Neural cell (in vitro differentiated cells): ENCODE results near the gene WDFY3. TPM values are rescaled to one million over a fixed set of nuclear protein-coding genes. Genes with fewer than 3 reads are reported as not detected.
A peak's percentile ranks its signal among the peaks of the same experiment; 100 is the strongest.

Source experiments
- H2AFZ ChIP-seq: fragments of 200-600, 300-800 bp; sonication (generic), shearing (Covaris generic); 2 replicates; pipeline ENCODE4 v1.6.0; 2014; ENCODE audit warnings: low read depth, mild to moderate bottlenecking, antibody characterized with exemption, low read length, moderate library complexity
- H3F3A ChIP-seq: fragments of 200-600 bp; shearing (Covaris generic); 2 replicates; pipeline ENCODE4 v1.6.1; 2016; ENCODE audit warnings: mild to moderate bottlenecking, moderate library complexity, mixed read lengths, antibody characterized with exemption, low read length; ENCODE audit not compliant: insufficient read depth, poor library complexity, severe bottlenecking
- H3K27ac ChIP-seq: fragments of 200-600, 300-800 bp; sonication (generic), shearing (Covaris generic); 2 replicates; pipeline ENCODE4 v1.5.1; 2014; ENCODE audit warnings: mild to moderate bottlenecking, low read length, moderate library complexity
- H3K27me3 ChIP-seq: fragments of 300-800, 200-600 bp; sonication (generic), shearing (Covaris generic); 2 replicates; pipeline ENCODE4 v1.6.0; 2014; ENCODE audit warnings: mild to moderate bottlenecking, low read depth, low read length, moderate library complexity; ENCODE audit not compliant: insufficient read depth
- H3K36me3 ChIP-seq: fragments of 300-800, 200-600 bp; sonication (generic), shearing (Covaris generic); 2 replicates; pipeline ENCODE4 v1.5.1; 2014; ENCODE audit warnings: mild to moderate bottlenecking, antibody characterized with exemption, low read length, moderate library complexity; ENCODE audit not compliant: insufficient read depth
- H3K4me2 ChIP-seq: fragments of 300-800, 200-600 bp; sonication (generic), shearing (Covaris generic); 2 replicates; pipeline ENCODE4 v1.6.0; 2014; ENCODE audit warnings: mild to moderate bottlenecking, low read length
- H3K4me3 ChIP-seq: fragments of 300-800, 200-600 bp; sonication (generic), shearing (Covaris generic); 2 replicates; pipeline ENCODE4 v1.5.1; 2014; ENCODE audit warnings: mild to moderate bottlenecking, low read length, moderate library complexity
- H3K79me2 ChIP-seq: fragments of 200-600 bp; shearing (Covaris generic); replicated peaks from 2 replicates; pipeline ENCODE4 v1.6.0; 2014; ENCODE audit warnings: mild to moderate bottlenecking, low read length, moderate library complexity; ENCODE audit not compliant: insufficient read depth
- H3K9ac ChIP-seq: fragments of 300-800, 200-600 bp; sonication (generic), shearing (Covaris generic); 2 replicates; pipeline ENCODE4 v1.6.1; 2016; ENCODE audit warnings: mild to moderate bottlenecking, low read length, mixed read lengths
- H3K9me2 ChIP-seq: fragments of 200-600 bp; shearing (Covaris generic); 2 replicates; pipeline ENCODE4 v1.6.1; 2016; ENCODE audit warnings: mild to moderate bottlenecking, low read length, mixed read lengths; ENCODE audit not compliant: insufficient read depth
- H3K9me3 ChIP-seq: fragments of 200-600, 300-800 bp; sonication (generic), shearing (Covaris generic); 2 replicates; pipeline ENCODE4 v1.6.1; 2016; ENCODE audit warnings: mild to moderate bottlenecking, mixed run types, low read length, moderate library complexity, mixed read lengths
- H4K20me1 ChIP-seq: fragments of 200-600 bp; shearing (Covaris generic); 2 replicates; pipeline ENCODE4 v1.6.1; 2016; ENCODE audit warnings: mild to moderate bottlenecking, mixed run types; ENCODE audit not compliant: insufficient read depth
- CTCF ChIP-seq: fragments of 450-650 bp; IDR thresholded peaks from 2 replicates; pipeline ENCODE4 v1.5.1; 2014; ENCODE audit warnings: antibody characterized with exemption, mild to moderate bottlenecking, moderate library complexity; ENCODE audit not compliant: poor library complexity, severe bottlenecking
- EP300 ChIP-seq: fragments of 450-650 bp; conservative IDR thresholded peaks from 2 replicates; pipeline ENCODE4 v1.6.1; 2014; ENCODE audit warnings: antibody characterized with exemption, mild to moderate bottlenecking, moderate library complexity; ENCODE audit not compliant: poor library complexity, severe bottlenecking
- EZH2 ChIP-seq: fragments of 200-600, 300-800 bp; shearing (Covaris generic), sonication (generic); IDR thresholded peaks from 2 replicates; pipeline ENCODE4 v1.6.1; 2014; ENCODE audit warnings: antibody characterized with exemption, low read length, borderline replicate concordance, mild to moderate bottlenecking; ENCODE audit not compliant: insufficient read depth, poor library complexity, severe bottlenecking
- MXI1 ChIP-seq: fragments of 450-650 bp; conservative IDR thresholded peaks from 2 replicates; pipeline ENCODE4 v1.6.1; 2014; ENCODE audit warnings: antibody characterized with exemption, mild to moderate bottlenecking; ENCODE audit not compliant: poor library complexity, severe bottlenecking
- POLR2AphosphoS5 ChIP-seq: IDR thresholded peaks from 2 replicates; pipeline ENCODE4 v1.6.1; 2012
- RAD21 ChIP-seq: fragments of 450-650 bp; conservative IDR thresholded peaks from 2 replicates; pipeline ENCODE4 v1.6.1; 2014; ENCODE audit warnings: antibody characterized with exemption, mild to moderate bottlenecking, moderate library complexity
- SMC3 ChIP-seq: fragments of 450-650 bp; conservative IDR thresholded peaks from 2 replicates; pipeline ENCODE4 v1.6.1; 2014; ENCODE audit warnings: antibody characterized with exemption, mild to moderate bottlenecking, moderate library complexity; ENCODE audit not compliant: poor library complexity
- TAF1 ChIP-seq: IDR thresholded peaks from 2 replicates; pipeline ENCODE4 v1.6.1; 2012; ENCODE audit warnings: low read depth
- polyA plus RNA-seq: library from polyadenylated mRNA; depleted of rRNA; stranded (reverse); fragments of >200 nt; gene quantifications from 2 replicates; pipeline ENCODE4 v1.2.3, GENCODE V29; 2014
- TF ChIP-seq, protein P1 (sequence below): IDR thresholded peaks from 2 replicates; pipeline ENCODE4 v1.6.1; 2012; ENCODE audit warnings: borderline replicate concordance

Gene WDFY3
- polyA plus RNA-seq, 1 donor from 2014 or later: 39.8 TPM

DNA sequence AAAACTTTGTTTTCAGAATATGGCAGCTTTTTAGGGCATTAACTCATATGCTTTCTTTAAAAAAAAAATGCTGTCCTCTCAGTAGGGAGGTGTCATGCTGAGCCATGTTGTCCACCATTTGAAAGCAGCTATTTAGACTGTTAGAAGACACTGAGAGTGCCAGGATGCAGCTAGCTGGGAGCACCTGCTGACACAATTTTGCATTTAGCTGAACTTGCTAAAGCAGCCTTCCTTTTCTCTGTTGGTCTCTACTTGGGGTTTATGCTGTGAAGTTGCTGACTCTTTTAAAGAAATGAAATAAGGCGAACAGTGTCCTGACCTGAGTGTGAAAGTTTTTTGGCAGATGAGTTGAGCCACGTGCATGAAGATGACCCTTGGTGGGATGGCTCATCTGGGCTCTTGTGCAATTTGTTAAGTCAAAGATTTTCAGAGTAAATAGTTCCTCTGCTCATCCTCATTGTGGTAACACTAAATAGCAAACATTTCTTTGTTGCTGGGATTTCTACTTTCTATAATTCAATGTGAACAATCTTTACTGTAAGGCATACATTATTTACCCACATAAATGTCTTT lies 319.1 kb downstream of the WDFY3 start:
- Histone ChIP-seq H2AFZ (no peak overlapping the region), H3K9ac (no peak overlapping the region), H3K4me2 (no peak overlapping the region), H3K9me3 (no peaks in the 10 kb centered on the region), H3K27me3 (no peaks in the 10 kb centered on the region), H3K79me2 (no peaks in the 10 kb centered on the region), H3K27ac (no peak overlapping the region), H3K4me3 (no peak overlapping the region), H3F3A (no peaks in the 10 kb centered on the region), H3K36me3 (no peaks in the 10 kb centered on the region), H4K20me1 (no peaks in the 10 kb centered on the region), H3K9me2 (no peaks in the 10 kb centered on the region)
- TF ChIP-seq POLR2AphosphoS5 (peak; percentile 38), MXI1 (no peak)

GRCh38 chr4:84644087-84644486 lies 322.4 kb downstream of the WDFY3 start:
- no peaks in the 10 kb centered on the region for H3K27me3 ChIP-seq
- no peaks in the 10 kb centered on the region for H4K20me1 ChIP-seq
- H3K27ac ChIP-seq: no peak overlapping the region
- no peaks in the 10 kb centered on the region for H3K9me3 ChIP-seq
- no peaks in the 10 kb centered on the region for H3K79me2 ChIP-seq
- no peak overlapping the region for H3K9ac ChIP-seq
- no peaks in the 10 kb centered on the region for H3K36me3 ChIP-seq
- H3K4me2 ChIP-seq: no peak overlapping the region
- H3K4me3 ChIP-seq: no peak overlapping the region
- TF ChIP-seq POLR2AphosphoS5 (no peak), MXI1 (no peak), TAF1 (no peak), EP300 (no peak), CTCF (no peak), SMC3 (no peak), RAD21 (no peak), EZH2 (no peak)
- TF ChIP-seq, protein P1, sequence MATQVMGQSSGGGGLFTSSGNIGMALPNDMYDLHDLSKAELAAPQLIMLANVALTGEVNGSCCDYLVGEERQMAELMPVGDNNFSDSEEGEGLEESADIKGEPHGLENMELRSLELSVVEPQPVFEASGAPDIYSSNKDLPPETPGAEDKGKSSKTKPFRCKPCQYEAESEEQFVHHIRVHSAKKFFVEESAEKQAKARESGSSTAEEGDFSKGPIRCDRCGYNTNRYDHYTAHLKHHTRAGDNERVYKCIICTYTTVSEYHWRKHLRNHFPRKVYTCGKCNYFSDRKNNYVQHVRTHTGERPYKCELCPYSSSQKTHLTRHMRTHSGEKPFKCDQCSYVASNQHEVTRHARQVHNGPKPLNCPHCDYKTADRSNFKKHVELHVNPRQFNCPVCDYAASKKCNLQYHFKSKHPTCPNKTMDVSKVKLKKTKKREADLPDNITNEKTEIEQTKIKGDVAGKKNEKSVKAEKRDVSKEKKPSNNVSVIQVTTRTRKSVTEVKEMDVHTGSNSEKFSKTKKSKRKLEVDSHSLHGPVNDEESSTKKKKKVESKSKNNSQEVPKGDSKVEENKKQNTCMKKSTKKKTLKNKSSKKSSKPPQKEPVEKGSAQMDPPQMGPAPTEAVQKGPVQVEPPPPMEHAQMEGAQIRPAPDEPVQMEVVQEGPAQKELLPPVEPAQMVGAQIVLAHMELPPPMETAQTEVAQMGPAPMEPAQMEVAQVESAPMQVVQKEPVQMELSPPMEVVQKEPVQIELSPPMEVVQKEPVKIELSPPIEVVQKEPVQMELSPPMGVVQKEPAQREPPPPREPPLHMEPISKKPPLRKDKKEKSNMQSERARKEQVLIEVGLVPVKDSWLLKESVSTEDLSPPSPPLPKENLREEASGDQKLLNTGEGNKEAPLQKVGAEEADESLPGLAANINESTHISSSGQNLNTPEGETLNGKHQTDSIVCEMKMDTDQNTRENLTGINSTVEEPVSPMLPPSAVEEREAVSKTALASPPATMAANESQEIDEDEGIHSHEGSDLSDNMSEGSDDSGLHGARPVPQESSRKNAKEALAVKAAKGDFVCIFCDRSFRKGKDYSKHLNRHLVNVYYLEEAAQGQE: no peak
- no peak overlapping the region for H2AFZ ChIP-seq
- H3F3A ChIP-seq: no peaks in the 10 kb centered on the region
- no peaks in the 10 kb centered on the region for H3K9me2 ChIP-seq

- TF ChIP-seq SMC3 (no peak), MXI1 (no peak), EP300 (no peak), POLR2AphosphoS5 (no peak), CTCF (no peak), RAD21 (no peak), EZH2 (no peak), TAF1 (no peak)
- TF ChIP-seq, protein P1: no peak
- no peak overlapping the region for H3K9ac ChIP-seq
- no peak overlapping the region for H3K4me3 ChIP-seq
- H3K27me3 ChIP-seq: no peaks in the 10 kb centered on the region
- no peaks in the 10 kb centered on the region for H3K36me3 ChIP-seq
- H3K9me2 ChIP-seq: no peaks in the 10 kb centered on the region
- H3F3A ChIP-seq: no peaks in the 10 kb centered on the region
- no peak overlapping the region for H3K27ac ChIP-seq
- H2AFZ ChIP-seq: no peak overlapping the region
- no peaks in the 10 kb centered on the region for H3K9me3 ChIP-seq
- H4K20me1 ChIP-seq: no peaks in the 10 kb centered on the region
- no peak overlapping the region for H3K4me2 ChIP-seq
- no peaks in the 10 kb centered on the region for H3K79me2 ChIP-seq
Measured at GRCh38 chr4:84639145-84639544, 327.3 kb downstream of the WDFY3 start.
